ENCODE data around the gene MTARC1.

Gene MTARC1

DNA sequence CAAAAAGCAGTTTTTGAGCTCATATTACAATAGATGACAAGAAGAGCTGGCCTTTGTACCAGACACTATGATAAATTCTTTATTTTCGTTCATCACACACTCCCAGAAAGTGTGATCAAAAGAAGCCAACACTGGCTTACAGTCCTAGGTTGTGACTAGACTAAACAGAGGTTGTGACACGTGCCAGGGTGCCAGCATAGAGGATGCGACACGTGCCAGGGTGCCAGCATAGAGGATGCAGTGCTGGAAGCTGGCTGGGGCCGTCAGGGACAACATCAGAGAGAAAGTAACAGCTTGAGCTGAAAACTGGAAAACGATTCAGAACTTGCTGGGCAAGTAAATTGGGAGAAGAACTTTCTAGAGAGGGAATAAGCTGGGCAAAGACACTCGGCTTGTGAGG is 2.2 kb downstream of the MTARC1 start:
- H3K27me3 ChIP-seq (ENCODE audit: control insufficient read depth, insufficient read depth, low read length) = no peaks in the 10 kb centered on the region; the same call in 1 of the 2 replicates
- H3K4me3 ChIP-seq (ENCODE audit: low read depth, low read length) = no peak overlapping the region
- H3K27ac ChIP-seq (ENCODE audit: low read depth, low read length) = no peak overlapping the region
- H3K4me1 ChIP-seq (ENCODE audit: control insufficient read depth, insufficient read depth, low read length) = peaks cover 15% of the 10 kb centered on the region
- H3K9ac ChIP-seq (ENCODE audit: low read depth, low read length) = no peak overlapping the region
- H3K9me3 ChIP-seq (ENCODE audit: control insufficient read depth, insufficient read depth, low read length) = no peaks in the 10 kb centered on the region
- peaks cover 27% of the 10 kb centered on the region; the same call in 1 of the 2 replicates for H3K36me3 ChIP-seq (ENCODE audit: control insufficient read depth, insufficient read depth, low read length)

DNA sequence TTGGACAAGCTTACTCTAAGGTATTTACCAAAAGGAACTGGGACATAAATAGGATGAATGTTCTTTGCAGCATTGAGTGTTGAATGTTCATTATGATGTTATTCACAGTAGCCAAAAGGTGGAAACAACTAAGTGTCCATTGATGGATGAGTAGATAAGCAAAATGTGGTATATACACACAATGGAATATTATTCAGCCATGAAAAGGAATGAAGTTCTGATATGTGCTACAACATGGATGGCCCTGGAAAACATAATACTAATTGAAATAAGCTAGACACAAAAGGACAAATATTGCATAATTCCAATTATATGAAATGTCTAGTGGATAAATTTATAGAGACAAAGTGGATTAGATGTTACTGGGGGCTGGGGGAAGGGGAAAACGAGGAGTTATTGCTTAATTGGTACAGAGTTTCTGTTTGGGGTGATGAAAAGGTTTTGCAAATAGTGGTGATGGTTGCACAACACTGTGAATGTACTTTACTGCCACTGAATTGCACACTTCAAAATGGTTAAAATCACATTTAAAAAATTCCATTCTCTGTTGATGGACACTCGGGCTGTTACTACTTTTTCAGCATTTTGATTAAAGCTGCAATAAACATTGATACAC is 2.9 kb downstream of the MTARC1 start:
- Histone ChIP-seq H3K36me3 (ENCODE audit: control insufficient read depth, insufficient read depth, low read length) (peaks cover 30% of the 10 kb centered on the region; the same call in 1 of the 2 replicates), H3K9me3 (ENCODE audit: control insufficient read depth, insufficient read depth, low read length) (no peaks in the 10 kb centered on the region), H3K4me3 (ENCODE audit: low read depth, low read length) (no peak overlapping the region), H3K4me1 (ENCODE audit: control insufficient read depth, insufficient read depth, low read length) (peaks cover 15% of the 10 kb centered on the region), H3K9ac (ENCODE audit: low read depth, low read length) (no peak overlapping the region), H3K27ac (ENCODE audit: low read depth, low read length) (no peak overlapping the region), H3K27me3 (ENCODE audit: control insufficient read depth, insufficient read depth, low read length) (no peaks in the 10 kb centered on the region; the same call in 1 of the 2 replicates)

DNA sequence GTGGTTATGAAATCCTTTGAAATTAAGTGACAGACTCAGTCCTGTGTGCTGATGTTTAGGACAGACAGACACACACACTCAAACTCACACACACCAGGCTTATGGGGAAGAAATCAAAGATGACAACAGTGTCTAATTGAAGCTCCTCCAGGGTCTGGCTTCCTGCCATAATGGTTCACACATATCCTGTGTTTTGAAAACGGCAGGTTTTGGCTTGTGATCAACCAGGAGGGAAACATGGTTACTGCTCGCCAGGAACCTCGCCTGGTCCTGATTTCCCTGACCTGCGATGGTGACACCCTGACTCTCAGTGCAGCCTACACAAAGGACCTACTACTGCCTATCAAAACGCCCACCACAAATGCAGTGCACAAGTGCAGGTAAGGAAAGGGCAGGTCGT is 4.6 kb downstream of the MTARC1 start:
- Histone ChIP-seq H3K4me1 (ENCODE audit: control insufficient read depth, insufficient read depth, low read length) (0 out of 2 replicates have a peak, but pooled peaks cover 5% of the 10 kb centered on the region), H3K27ac (ENCODE audit: low read depth, low read length) (no peak overlapping the region), H3K9ac (ENCODE audit: low read depth, low read length) (no peak overlapping the region), H3K9me3 (ENCODE audit: control insufficient read depth, insufficient read depth, low read length) (no peaks in the 10 kb centered on the region), H3K36me3 (ENCODE audit: control insufficient read depth, insufficient read depth, low read length) (peaks cover 33% of the 10 kb centered on the region; the same call in 1 of the 2 replicates), H3K4me3 (ENCODE audit: low read depth, low read length) (no peak overlapping the region), H3K27me3 (ENCODE audit: control insufficient read depth, insufficient read depth, low read length) (no peaks in the 10 kb centered on the region)

DNA sequence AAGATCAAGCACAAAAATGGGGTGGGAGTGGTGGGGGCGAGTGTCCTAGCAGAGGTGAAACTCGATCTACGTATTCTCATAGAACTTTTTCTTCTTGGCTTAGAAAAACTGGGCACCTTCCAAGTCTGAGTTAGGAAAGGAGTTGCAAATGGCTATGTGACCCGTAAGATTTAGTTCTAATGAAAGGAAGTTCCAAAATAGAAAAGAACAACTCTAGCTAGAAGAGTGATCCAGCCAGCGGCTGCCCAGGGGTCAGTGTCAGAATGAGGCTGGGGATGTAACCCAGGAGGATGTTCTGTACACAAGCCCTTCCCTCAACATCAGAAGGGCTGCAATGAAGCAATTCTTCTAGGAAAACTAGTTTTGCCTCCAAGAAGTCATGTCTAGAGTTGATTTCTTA is 5.2 kb downstream of the MTARC1 start:
- no peaks in the 10 kb centered on the region for H3K27me3 ChIP-seq (ENCODE audit: control insufficient read depth, insufficient read depth, low read length)
- H3K36me3 ChIP-seq (ENCODE audit: control insufficient read depth, insufficient read depth, low read length) = peaks cover 39% of the 10 kb centered on the region; the same call in 1 of the 2 replicates
- no peak overlapping the region for H3K4me3 ChIP-seq (ENCODE audit: low read depth, low read length)
- H3K27ac ChIP-seq (ENCODE audit: low read depth, low read length) = no peak overlapping the region
- no peaks in the 10 kb centered on the region for H3K9me3 ChIP-seq (ENCODE audit: control insufficient read depth, insufficient read depth, low read length)
- H3K4me1 ChIP-seq (ENCODE audit: control insufficient read depth, insufficient read depth, low read length) = 0 out of 2 replicates have a peak, but pooled peaks cover 5% of the 10 kb centered on the region
- no peak overlapping the region for H3K9ac ChIP-seq (ENCODE audit: low read depth, low read length)

DNA sequence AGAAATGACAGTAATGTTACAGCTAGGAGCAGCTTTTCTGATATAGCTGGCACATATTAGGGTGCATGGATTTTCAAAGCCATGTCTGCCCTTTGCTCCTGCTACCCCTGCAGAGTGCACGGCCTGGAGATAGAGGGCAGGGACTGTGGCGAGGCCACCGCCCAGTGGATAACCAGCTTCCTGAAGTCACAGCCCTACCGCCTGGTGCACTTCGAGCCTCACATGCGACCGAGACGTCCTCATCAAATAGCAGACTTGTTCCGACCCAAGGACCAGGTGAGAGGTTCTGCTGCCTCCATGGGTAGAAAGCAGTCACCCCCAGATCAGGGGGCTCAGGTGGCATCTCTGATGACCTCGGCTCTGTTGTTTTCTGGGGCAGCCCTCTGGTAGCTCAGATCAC is 9.8 kb downstream of the MTARC1 start:
- Histone ChIP-seq H3K36me3 (ENCODE audit: control insufficient read depth, insufficient read depth, low read length) (peaks cover 68% of the 10 kb centered on the region), H3K4me3 (ENCODE audit: low read depth, low read length) (no peak overlapping the region), H3K4me1 (ENCODE audit: control insufficient read depth, insufficient read depth, low read length) (no peaks in the 10 kb centered on the region), H3K9me3 (ENCODE audit: control insufficient read depth, insufficient read depth, low read length) (no peaks in the 10 kb centered on the region), H3K27me3 (ENCODE audit: control insufficient read depth, insufficient read depth, low read length) (no peaks in the 10 kb centered on the region), H3K27ac (ENCODE audit: low read depth, low read length) (no peak overlapping the region), H3K9ac (ENCODE audit: low read depth, low read length) (no peak overlapping the region)

DNA sequence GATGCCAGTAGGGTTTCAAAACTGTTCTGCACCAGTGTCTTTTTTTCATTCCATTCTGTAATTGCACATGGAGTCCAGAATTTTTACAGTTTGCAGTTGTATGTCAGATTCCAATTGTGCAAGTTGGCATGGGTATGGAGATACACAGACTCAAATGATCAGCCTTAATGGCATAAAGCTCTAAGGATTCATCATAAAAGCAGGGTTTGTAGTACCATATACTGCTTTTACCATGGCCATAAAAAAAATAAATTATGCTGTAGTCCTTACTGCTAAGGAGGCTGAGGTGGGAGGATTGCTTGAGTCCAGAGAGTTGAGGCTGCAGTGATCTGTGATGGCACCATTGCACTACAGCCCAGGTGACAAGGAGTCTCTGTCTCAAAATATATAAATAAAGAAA is 10.3 kb downstream of the MTARC1 start:
- Histone ChIP-seq H3K9ac (ENCODE audit: low read depth, low read length) (no peak overlapping the region), H3K27me3 (ENCODE audit: control insufficient read depth, insufficient read depth, low read length) (no peaks in the 10 kb centered on the region), H3K4me1 (ENCODE audit: control insufficient read depth, insufficient read depth, low read length) (no peaks in the 10 kb centered on the region), H3K4me3 (ENCODE audit: low read depth, low read length) (no peak overlapping the region), H3K9me3 (ENCODE audit: control insufficient read depth, insufficient read depth, low read length) (no peaks in the 10 kb centered on the region), H3K27ac (ENCODE audit: low read depth, low read length) (no peak overlapping the region), H3K36me3 (ENCODE audit: control insufficient read depth, insufficient read depth, low read length) (peaks cover 68% of the 10 kb centered on the region)

DNA sequence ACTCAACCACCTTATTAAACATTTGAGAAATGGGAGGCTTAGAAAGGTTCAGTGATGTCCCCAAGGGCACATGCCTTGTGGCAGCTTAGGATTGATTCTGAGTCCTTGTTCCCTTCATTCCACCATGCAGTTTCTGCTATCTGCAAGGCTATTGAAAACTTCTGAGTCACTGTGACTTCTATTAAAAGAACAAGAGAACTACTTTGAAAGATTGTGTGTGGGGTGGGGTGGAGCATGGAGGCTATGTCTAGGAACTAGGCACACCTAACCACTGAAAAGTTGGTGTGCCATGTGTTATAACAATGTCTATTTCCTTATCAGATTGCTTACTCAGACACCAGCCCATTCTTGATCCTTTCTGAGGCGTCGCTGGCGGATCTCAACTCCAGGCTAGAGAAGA is 10.8 kb downstream of the MTARC1 start:
- Histone ChIP-seq H3K9me3 (ENCODE audit: control insufficient read depth, insufficient read depth, low read length) (no peaks in the 10 kb centered on the region), H3K27ac (ENCODE audit: low read depth, low read length) (no peak overlapping the region), H3K27me3 (ENCODE audit: control insufficient read depth, insufficient read depth, low read length) (no peaks in the 10 kb centered on the region), H3K4me3 (ENCODE audit: low read depth, low read length) (no peak overlapping the region), H3K36me3 (ENCODE audit: control insufficient read depth, insufficient read depth, low read length) (peaks cover 67% of the 10 kb centered on the region), H3K4me1 (ENCODE audit: control insufficient read depth, insufficient read depth, low read length) (no peaks in the 10 kb centered on the region), H3K9ac (ENCODE audit: low read depth, low read length) (no peak overlapping the region)

DNA sequence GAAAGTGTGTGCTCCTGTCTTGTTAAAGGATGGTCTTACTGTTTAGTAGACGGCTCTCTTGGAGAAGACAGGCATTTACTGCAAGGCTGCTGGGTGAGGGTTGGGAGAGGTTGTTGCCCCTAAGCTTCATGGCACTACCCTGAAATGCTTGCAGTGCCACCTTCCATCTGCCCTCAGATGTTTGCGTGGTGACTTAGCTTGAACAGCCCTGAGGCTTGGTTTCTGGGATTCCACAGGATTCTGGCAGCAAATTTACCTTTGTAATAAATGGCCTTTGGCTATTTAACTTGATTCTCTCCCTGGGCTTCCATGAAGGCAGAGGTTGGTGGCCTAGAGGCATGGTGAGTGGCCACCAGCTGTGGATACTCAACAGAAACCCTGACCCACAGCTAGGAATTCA is 11.6 kb downstream of the MTARC1 start:
- peaks cover 59% of the 10 kb centered on the region for H3K36me3 ChIP-seq (ENCODE audit: control insufficient read depth, insufficient read depth, low read length)
- H3K27me3 ChIP-seq (ENCODE audit: control insufficient read depth, insufficient read depth, low read length) = no peaks in the 10 kb centered on the region
- no peaks in the 10 kb centered on the region for H3K9me3 ChIP-seq (ENCODE audit: control insufficient read depth, insufficient read depth, low read length)
- H3K9ac ChIP-seq (ENCODE audit: low read depth, low read length) = no peak overlapping the region
- H3K4me1 ChIP-seq (ENCODE audit: control insufficient read depth, insufficient read depth, low read length) = no peaks in the 10 kb centered on the region
- H3K4me3 ChIP-seq (ENCODE audit: low read depth, low read length) = no peak overlapping the region
- H3K27ac ChIP-seq (ENCODE audit: low read depth, low read length) = no peak overlapping the region

DNA sequence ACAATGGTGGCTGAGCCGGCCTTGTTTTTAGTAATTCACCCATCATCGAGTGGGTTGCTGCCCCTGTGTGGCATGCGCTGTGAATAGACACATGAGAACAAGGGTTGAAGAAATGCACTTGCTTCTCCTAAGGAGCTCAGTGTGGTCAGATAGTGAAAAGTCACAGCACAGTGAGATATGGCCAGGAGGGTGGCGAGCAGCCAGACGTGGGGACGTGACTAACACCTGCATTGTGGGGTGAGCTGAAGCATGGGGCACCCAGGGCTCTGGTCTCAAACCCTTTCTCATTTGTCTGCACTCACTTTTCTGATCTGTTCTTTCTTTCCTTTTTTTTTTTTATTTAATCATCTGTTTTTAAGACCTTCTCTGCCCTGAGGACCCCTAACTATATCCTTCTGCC is 13.5 kb downstream of the MTARC1 start:
- Histone ChIP-seq H3K9me3 (ENCODE audit: control insufficient read depth, insufficient read depth, low read length) (no peaks in the 10 kb centered on the region), H3K36me3 (ENCODE audit: control insufficient read depth, insufficient read depth, low read length) (peaks cover 62% of the 10 kb centered on the region), H3K4me3 (ENCODE audit: low read depth, low read length) (no peak overlapping the region), H3K27me3 (ENCODE audit: control insufficient read depth, insufficient read depth, low read length) (no peaks in the 10 kb centered on the region), H3K27ac (ENCODE audit: low read depth, low read length) (no peak overlapping the region), H3K4me1 (ENCODE audit: control insufficient read depth, insufficient read depth, low read length) (no peaks in the 10 kb centered on the region), H3K9ac (ENCODE audit: low read depth, low read length) (no peak overlapping the region)

DNA sequence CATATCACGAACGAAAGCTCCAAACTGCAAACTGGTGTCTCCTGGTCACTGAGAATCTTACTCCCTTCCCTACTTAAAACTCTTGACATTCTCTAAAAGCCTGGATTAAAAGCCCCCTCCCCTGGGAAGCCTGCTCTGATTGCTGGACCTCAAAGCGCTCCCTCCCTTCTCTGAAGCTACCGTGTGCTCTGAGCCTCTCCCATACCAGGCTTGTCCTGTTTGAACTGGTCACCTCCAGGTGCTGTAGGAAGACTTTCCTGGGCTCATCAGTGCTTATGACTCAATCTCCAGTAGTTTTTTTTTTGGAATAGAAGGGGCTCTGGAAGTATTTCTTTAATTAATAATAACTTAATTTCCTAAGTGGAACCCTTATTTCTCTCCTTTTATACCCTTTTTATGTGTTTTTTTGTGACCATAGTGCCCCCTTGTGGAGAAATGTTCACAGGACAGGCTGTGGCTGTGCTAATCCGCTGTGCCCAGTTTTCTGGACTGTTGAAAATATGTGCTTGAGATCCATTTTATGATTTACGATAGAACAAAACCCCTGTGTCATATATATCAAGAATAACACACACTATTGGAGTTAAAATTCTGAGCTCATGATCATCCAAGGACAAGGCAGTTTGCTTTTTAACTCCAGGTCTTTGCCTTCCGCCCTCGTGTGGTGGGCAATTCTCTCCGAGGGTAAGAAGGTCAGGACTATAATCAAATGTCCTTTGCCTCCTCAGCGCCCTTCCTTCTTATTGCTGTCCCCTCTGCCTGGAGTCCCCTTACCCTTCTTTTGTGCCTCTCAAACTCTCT is 16.9 kb downstream of the MTARC1 start:
- no peak overlapping the region for H3K9ac ChIP-seq (ENCODE audit: low read depth, low read length)
- no peaks in the 10 kb centered on the region for H3K27me3 ChIP-seq (ENCODE audit: control insufficient read depth, insufficient read depth, low read length)
- H3K9me3 ChIP-seq (ENCODE audit: control insufficient read depth, insufficient read depth, low read length) = no peaks in the 10 kb centered on the region
- no peak overlapping the region for H3K4me3 ChIP-seq (ENCODE audit: low read depth, low read length)
- H3K4me1 ChIP-seq (ENCODE audit: control insufficient read depth, insufficient read depth, low read length) = peaks cover 5% of the 10 kb centered on the region
- H3K36me3 ChIP-seq (ENCODE audit: control insufficient read depth, insufficient read depth, low read length) = peaks cover 38% of the 10 kb centered on the region
- no peak overlapping the region for H3K27ac ChIP-seq (ENCODE audit: low read depth, low read length)

DNA sequence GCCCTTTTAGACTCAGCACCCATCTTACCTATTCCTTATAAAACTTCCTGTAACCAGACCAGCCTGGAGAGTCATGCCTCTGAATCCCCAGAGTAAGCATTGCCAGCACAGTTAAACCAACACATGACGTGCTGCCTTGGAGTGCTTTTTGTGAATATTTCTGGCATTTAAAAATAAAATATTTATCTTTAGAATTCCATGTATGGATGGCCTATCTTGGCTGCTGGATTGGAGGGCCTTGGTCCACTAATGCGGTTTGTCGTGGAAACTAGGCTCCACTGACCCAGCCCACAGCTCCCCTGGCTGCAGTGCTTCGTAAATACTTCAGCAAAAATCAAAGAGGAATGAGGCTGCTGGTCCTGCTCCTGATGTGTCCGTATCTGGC is 17.5 kb downstream of the MTARC1 start:
- Histone ChIP-seq H3K4me1 (ENCODE audit: control insufficient read depth, insufficient read depth, low read length) (peaks cover 5% of the 10 kb centered on the region), H3K9me3 (ENCODE audit: control insufficient read depth, insufficient read depth, low read length) (no peaks in the 10 kb centered on the region), H3K27me3 (ENCODE audit: control insufficient read depth, insufficient read depth, low read length) (no peaks in the 10 kb centered on the region), H3K27ac (ENCODE audit: low read depth, low read length) (no peak overlapping the region), H3K4me3 (ENCODE audit: low read depth, low read length) (no peak overlapping the region), H3K9ac (ENCODE audit: low read depth, low read length) (no peak overlapping the region), H3K36me3 (ENCODE audit: control insufficient read depth, insufficient read depth, low read length) (peaks cover 35% of the 10 kb centered on the region)

Data from HUES48 (cell line).